PC-9 (cell line): ENCODE results near the gene MXRA5. TPM values are rescaled to one million over a fixed set of nuclear protein-coding genes. Genes with fewer than 3 reads are reported as not detected.
"Not testable (repeated sequence)": the region's sequence is repeated elsewhere in the genome, so short reads cannot be mapped to it uniquely, and the experiment has no call there.

Source experiments
- BruUV-seq: library from RNA; stranded (reverse); fragments of 400-500 nt; replicated peaks from 2 replicates; lab custom pipeline; 2021; lab: Mats Ljungman, UMichigan
- CTCF ChIA-PET: fragments of 300-600 bp; sonication (Branson Sonifier 250); formaldehyde crosslinking; loops from one replicate; lab custom pipeline; 2022; ENCODE audit warnings: antibody characterized with exemption; lab: Charles Lee
- POLR2A ChIA-PET: fragments of 300-600 bp; sonication (Branson Sonifier 250); formaldehyde crosslinking; loops from one replicate; lab custom pipeline; 2022; ENCODE audit warnings: antibody characterized with exemption; ENCODE audit not compliant: unreplicated experiment; lab: Charles Lee
- DNase-seq, 2 experiments: peaks; one replicate each; pipeline versions ENCODE4 v3.0.0 to v3.0.0-alpha.2; 2015 to 2022; ENCODE audit warnings: mixed read lengths in 1 of 2
- H2AFZ ChIP-seq: fragments of 200-600 bp; sonication (generic); 2 replicates; pipeline ENCODE4 v1.8.1; 2017; ENCODE audit warnings: antibody characterized with exemption
- H3F3A ChIP-seq: fragments of 200-600 bp; sonication (generic); 2 replicates; pipeline ENCODE4 v1.8.1; 2017; ENCODE audit warnings: antibody characterized with exemption, mild to moderate bottlenecking, low read depth; ENCODE audit not compliant: insufficient read depth
- H3K27ac ChIP-seq: fragments of 200-600 bp; sonication (generic); 2 replicates; pipeline ENCODE4 v1.6.1; 2016; ENCODE audit warnings: mixed run types
- H3K27me3 ChIP-seq: fragments of 200-600 bp; sonication (generic); 2 replicates; pipeline ENCODE4 v1.6.1; 2016; ENCODE audit warnings: low read depth, mixed run types; ENCODE audit not compliant: insufficient read depth
- H3K36me3 ChIP-seq: fragments of 200-600 bp; sonication (generic); 2 replicates; pipeline ENCODE4 v1.6.1; 2016; ENCODE audit warnings: low read depth, mixed run types
- H3K4me1 ChIP-seq: fragments of 200-600 bp; sonication (generic); replicated peaks from 2 replicates; pipeline ENCODE4 v1.6.1; 2016; ENCODE audit warnings: mixed run types; ENCODE audit not compliant: insufficient read depth
- H3K4me2 ChIP-seq: fragments of 200-600 bp; sonication (generic); 2 replicates; pipeline ENCODE4 v1.6.1; 2017; ENCODE audit warnings: mixed run types
- H3K4me3 ChIP-seq: fragments of 200-600 bp; sonication (generic); 2 replicates; pipeline ENCODE4 v1.6.1; 2016; ENCODE audit warnings: mixed run types
- H3K79me2 ChIP-seq: fragments of 200-600 bp; sonication (generic); 2 replicates; pipeline ENCODE4 v1.6.1; 2017; ENCODE audit warnings: low read depth, mixed run types
- H3K9me2 ChIP-seq: fragments of 200-600 bp; sonication (generic); 2 replicates; pipeline ENCODE4 v1.8.1; 2017; ENCODE audit warnings: mild to moderate bottlenecking; ENCODE audit not compliant: insufficient read depth
- H3K9me3 ChIP-seq: fragments of 200-600 bp; sonication (generic); 2 replicates; pipeline ENCODE4 v1.8.1; 2016; ENCODE audit warnings: low read depth; ENCODE audit not compliant: insufficient read depth
- H4K20me1 ChIP-seq: fragments of 200-600 bp; sonication (generic); 2 replicates; pipeline ENCODE4 v1.8.1; 2017; ENCODE audit not compliant: insufficient read depth
- CTCF ChIP-seq: fragments of 200-600 bp; sonication (generic); conservative IDR thresholded peaks from 2 replicates; pipeline ENCODE4 v1.6.1; 2017; ENCODE audit warnings: mixed run types, antibody characterized with exemption, mild to moderate bottlenecking, moderate library complexity
- EZH2 ChIP-seq: fragments of 200-600 bp; sonication (generic); IDR thresholded peaks from 2 replicates; pipeline ENCODE4 v1.8.0; 2017; ENCODE audit warnings: antibody characterized with exemption, low read depth
- intact Hi-C: fragments of 100-400 bp; cut with micrococcal nuclease; formaldehyde crosslinking; loops from one replicate; pipeline ENCODE4 v1.10.0; 2022; ENCODE audit not compliant: unreplicated experiment
- total RNA-seq: library from RNA; stranded (reverse); gene quantifications from 2 replicates; pipeline ENCODE4 v1.2.3, GENCODE V29; 2021

Gene MXRA5
- total RNA-seq, 1 experiment from 2014 or later = not detected

GRCh38 chrX:3280706-3281105 lies 65.7 kb downstream of the MXRA5 start:
- H3K27me3 ChIP-seq = no peaks in the 10 kb centered on the region

GRCh38 chrX:3273668-3274067 lies 72.8 kb downstream of the MXRA5 start:
- H3K9me3 ChIP-seq, H2AFZ ChIP-seq, H4K20me1 ChIP-seq, CTCF ChIA-PET, intact Hi-C loops, DNase-seq, H3K9me2 ChIP-seq, H3K4me3 ChIP-seq, H3K4me1 ChIP-seq, POLR2A ChIA-PET, H3K4me2 ChIP-seq, H3F3A ChIP-seq, H3K36me3 ChIP-seq, H3K27ac ChIP-seq, H3K79me2 ChIP-seq, BruUV-seq, H3K27me3 ChIP-seq: not testable (repeated sequence)

More at GRCh38 chrX:3280706-3281105, 65.7 kb downstream of the MXRA5 start:
- no peaks in the 10 kb centered on the region for H3K79me2 ChIP-seq
- no peaks in the 10 kb centered on the region for H4K20me1 ChIP-seq
- H2AFZ ChIP-seq = no peak overlapping the region
- H3K27ac ChIP-seq = no peak overlapping the region
- ChIA-PET POLR2A (no interaction called here), CTCF (no interaction called here)
- no peak for DNase-seq
- H3K4me3 ChIP-seq = no peak overlapping the region
- H3K9me3 ChIP-seq = no peaks in the 10 kb centered on the region
- H3K9me2 ChIP-seq = no peaks in the 10 kb centered on the region
- H3K4me1 ChIP-seq = no peaks in the 10 kb centered on the region
- H3K36me3 ChIP-seq = no peaks in the 10 kb centered on the region
- BruUV-seq = no TSS peak
- H3K4me2 ChIP-seq = no peak overlapping the region
- TF ChIP-seq CTCF (no peak), EZH2 (no peak)
- intact Hi-C loops = no loop called here
- no peaks in the 10 kb centered on the region for H3F3A ChIP-seq

DNA sequence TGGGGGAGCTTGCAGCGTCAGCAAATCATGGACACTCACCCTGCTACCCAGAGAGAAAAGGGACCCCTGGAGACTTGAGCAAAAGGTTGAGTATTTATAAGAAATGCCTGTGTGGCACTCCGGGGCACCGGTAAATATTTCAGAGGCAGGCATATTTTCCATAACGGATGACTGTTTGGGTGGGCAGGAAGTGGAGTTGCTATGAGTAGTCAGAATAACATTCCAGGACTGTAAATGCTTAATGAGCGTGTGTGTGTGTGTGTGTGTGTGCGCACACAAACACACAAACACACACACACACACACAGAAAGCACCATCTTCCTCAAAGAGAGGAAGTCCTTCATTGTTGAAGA lies 74.6 kb downstream of the MXRA5 start:
- Histone ChIP-seq H3K9me2 (no peaks in the 10 kb centered on the region), H3K27me3 (no peaks in the 10 kb centered on the region), H3K36me3 (no peaks in the 10 kb centered on the region), H4K20me1 (no peaks in the 10 kb centered on the region), H3K4me3 (no peak overlapping the region), H3K4me2 (no peak overlapping the region), H3F3A (no peaks in the 10 kb centered on the region), H3K9me3 (no peaks in the 10 kb centered on the region), H3K79me2 (no peaks in the 10 kb centered on the region), H3K4me1 (no peaks in the 10 kb centered on the region), H2AFZ (no peak overlapping the region), H3K27ac (no peak overlapping the region)
- intact Hi-C loops = no loop called here
- ChIA-PET CTCF (no interaction called here), POLR2A (no interaction called here)
- no TSS peak for BruUV-seq
- DNase-seq = no peak
- TF ChIP-seq EZH2 (no peak), CTCF (no peak)

- no peaks in the 10 kb centered on the region for H3F3A ChIP-seq
- H2AFZ ChIP-seq = no peak overlapping the region
- H3K4me3 ChIP-seq = no peak overlapping the region
- no peaks in the 10 kb centered on the region for H4K20me1 ChIP-seq
- BruUV-seq = no TSS peak
- no peaks in the 10 kb centered on the region for H3K36me3 ChIP-seq
- POLR2A ChIA-PET = no interaction called here
- intact Hi-C loops = no loop called here
- DNase-seq = no peak
- H3K9me3 ChIP-seq = no peaks in the 10 kb centered on the region
- no peaks in the 10 kb centered on the region for H3K27me3 ChIP-seq
- no peak for TF ChIP-seq EZH2
- TF ChIP-seq CTCF = no peak
- CTCF ChIA-PET = no interaction called here
- no peaks in the 10 kb centered on the region for H3K79me2 ChIP-seq
- no peak overlapping the region for H3K27ac ChIP-seq
- no peak overlapping the region for H3K4me2 ChIP-seq
- no peaks in the 10 kb centered on the region for H3K9me2 ChIP-seq
- no peaks in the 10 kb centered on the region for H3K4me1 ChIP-seq
Observed at GRCh38 chrX:3271183-3271833, 75.1 kb downstream of the MXRA5 start.
